Thyroid gland (tissue), 4 donors: ENCODE results near the gene PASK. TPM values are rescaled to one million over a fixed set of nuclear protein-coding genes. Genes with fewer than 3 reads are reported as not detected.
A peak's percentile ranks its signal among the peaks of the same experiment; 100 is the strongest.

Experiments
- DNase-seq, 2 donors: peaks; one replicate each; pipeline ENCODE4 v3.0.0-alpha.2; 2019
- H3K27ac ChIP-seq, 3 donors: fragments of 200-600 bp; sonication (generic); 1 replicate in 2 of 3; 2 replicates in 1 of 3; pipeline ENCODE4 v1.5.1; 2016 to 2019; ENCODE audit warnings: mild to moderate bottlenecking in 1 of 3, moderate library complexity in 1 of 3
- H3K27me3 ChIP-seq: fragments of 200-600 bp; sonication (generic); one replicate; pipeline ENCODE4 v1.5.1; 2019
- H3K36me3 ChIP-seq, 2 donors: fragments of 200-600 bp; sonication (generic); one replicate each; pipeline ENCODE4 v1.5.1; 2016 to 2019
- H3K4me1 ChIP-seq, 2 donors: fragments of 200-600 bp; sonication (generic); one replicate each; pipeline ENCODE4 v1.5.1; 2017 to 2019
- H3K4me3 ChIP-seq, 3 donors: fragments of 200-600 bp; sonication (generic); replicated peaks in 1 of 3; 1 replicate in 2 of 3; 2 replicates in 1 of 3; pipeline ENCODE4 v1.5.1; 2016; ENCODE audit warnings: mild to moderate bottlenecking in 1 of 3
- H3K9me3 ChIP-seq: fragments of 200-600 bp; sonication (generic); one replicate; pipeline ENCODE4 v1.5.1; 2017
- CTCF ChIP-seq, 6 experiments: fragments of 200-600 bp in 3 of 6; fragments of 450-650 bp in 3 of 6; sonication (generic) in 3 of 6; IDR thresholded peaks; one replicate each; pipeline ENCODE4 v1.5.1; 2016 to 2019; ENCODE audit warnings: antibody characterized with exemption in 6 of 6, mild to moderate bottlenecking in 2 of 6, inconsistent platforms in 1 of 6, moderate library complexity in 1 of 6
- POLR2A ChIP-seq, 2 donors: fragments of 450-650 bp; IDR thresholded peaks; one replicate each; pipeline ENCODE4 v1.6.1; 2017; ENCODE audit warnings: antibody characterized with exemption in 2 of 2, mild to moderate bottlenecking in 2 of 2, moderate library complexity in 1 of 2
- WGBS, 2 donors: methylation state at CpG; one replicate each; pipeline ENCODE4 v1.1.5; 2017; 5-methylcytosine and 5-hydroxymethylcytosine counted together
- intact Hi-C: fragments of 100-400 bp; cut with DNase I; formaldehyde crosslinking; loops from one replicate; pipeline ENCODE4 v1.15.1; 2023
- total RNA-seq, 4 donors: library from RNA; depleted of rRNA; stranded (reverse); fragments of >200 nt; gene quantifications; one replicate each; pipeline ENCODE4 v1.2.3, GENCODE V29; 2016

PASK gene
- total RNA-seq, 4 donors from 2014 or later: 7.0 to 29.4 (median 20.8) TPM

GRCh38 chr2:241080405-241081189 lies 68.7 kb downstream of the PASK start:
- Histone ChIP-seq H3K4me1 (peaks cover 4 to 12% of the 10 kb centered on the region in 2 donors), H3K27me3 (no peaks in the 10 kb centered on the region), H3K9me3 (no peaks in the 10 kb centered on the region), H3K4me3 (no peak overlapping the region), H3K27ac (peak overlapping the region in 2 of 3 donors; percentile 10 to 54), H3K36me3 (peaks cover 2 to 12% of the 10 kb centered on the region in 2 donors)
- intact Hi-C loops: no loop called here
- TF ChIP-seq CTCF (IDR thresholded peaks at IDR 0.05): no peak
- no peak for TF ChIP-seq POLR2A (IDR thresholded peaks at IDR 0.05)
- WGBS, 2 donors: 82 to 85% methylated on average over 9 to 13 of the region's 18 CpGs
- DNase-seq: no peak

DNA sequence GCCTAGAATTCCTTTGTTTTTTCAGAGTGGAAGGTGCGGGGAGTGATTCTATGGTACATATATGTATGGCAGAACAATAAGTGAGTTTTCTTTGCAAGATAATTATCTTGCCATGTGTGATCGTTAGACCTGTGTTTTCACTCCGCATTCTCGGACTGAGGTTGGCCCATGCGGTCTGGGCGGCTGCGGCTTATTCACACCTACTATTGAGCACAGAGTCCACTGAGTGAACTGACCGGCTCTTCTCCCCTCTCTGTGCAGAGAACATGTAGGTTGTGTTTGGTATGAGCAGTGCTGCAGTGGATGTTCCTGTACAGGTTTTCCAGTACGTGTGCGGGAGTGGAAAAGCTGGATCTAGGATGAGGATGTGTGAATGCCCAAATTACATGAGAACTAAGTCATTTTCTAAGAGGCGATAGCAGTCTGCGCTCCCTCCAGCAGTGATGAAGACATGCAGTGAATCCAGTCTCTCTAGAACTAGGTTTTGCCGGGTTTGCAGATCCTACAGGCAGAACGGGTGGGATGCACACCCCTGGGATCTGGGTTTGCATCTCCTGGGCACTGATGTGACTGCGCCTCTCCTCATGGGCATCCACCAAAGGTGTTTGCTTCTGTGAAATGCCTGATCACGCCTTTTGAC lies 74.3 kb downstream of the PASK start:
- intact Hi-C loops: no loop called here
- Histone ChIP-seq H3K36me3 (peaks cover 44 to 46% of the 10 kb centered on the region in 2 donors), H3K4me1 (peaks cover 4 to 6% of the 10 kb centered on the region in 2 donors), H3K4me3 (no peak overlapping the region), H3K27me3 (no peaks in the 10 kb centered on the region), H3K9me3 (no peaks in the 10 kb centered on the region), H3K27ac (no peak overlapping the region)
- WGBS, 2 donors: 93 to 97% methylated on average over 16 of the region's 16 CpGs
- TF ChIP-seq CTCF (IDR thresholded peaks at IDR 0.05) (no peak), POLR2A (IDR thresholded peaks at IDR 0.05) (no peak)
- no peak for DNase-seq

DNA sequence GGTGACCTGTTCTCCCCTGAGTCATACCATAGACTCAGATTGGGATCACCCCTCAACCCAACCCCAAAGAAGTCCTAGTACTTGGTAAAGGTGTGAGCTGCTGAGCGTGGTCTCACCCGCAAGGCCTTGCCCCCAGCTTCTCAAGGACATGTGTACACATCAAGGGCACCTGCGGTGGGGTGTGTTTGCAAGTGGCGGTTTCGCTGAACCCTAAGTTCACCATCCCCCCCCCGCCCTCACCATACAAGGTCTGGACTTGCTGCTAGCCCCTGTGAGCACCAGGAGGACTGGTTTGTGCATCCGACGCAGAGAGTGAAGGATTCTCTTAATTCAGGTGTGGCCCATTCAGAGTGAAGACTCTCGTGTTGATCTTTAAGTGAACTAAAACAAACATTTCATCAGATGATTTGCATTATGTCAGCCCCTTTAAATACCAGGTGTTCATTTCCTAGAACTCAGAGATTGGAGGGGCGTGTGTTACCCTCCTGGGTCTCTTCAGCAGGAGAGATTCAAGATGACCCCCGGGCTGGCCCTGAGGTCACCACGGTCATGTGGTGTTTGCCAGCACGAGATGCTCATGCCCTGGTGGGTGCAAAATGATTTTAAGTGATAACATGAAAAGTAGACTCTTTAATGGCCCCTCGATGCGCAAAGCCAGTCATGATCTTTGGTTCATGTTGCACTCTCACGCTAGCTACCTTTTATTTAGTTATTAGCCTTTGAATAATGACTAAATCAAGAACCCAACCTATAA lies 75.0 kb downstream of the PASK start:
- Histone ChIP-seq H3K9me3 (no peaks in the 10 kb centered on the region), H3K4me1 (peaks cover 0 to 6% of the 10 kb centered on the region in 2 donors), H3K27me3 (no peaks in the 10 kb centered on the region), H3K27ac (no peak overlapping the region), H3K36me3 (peaks cover 52 to 54% of the 10 kb centered on the region in 2 donors), H3K4me3 (no peak overlapping the region)
- WGBS, 2 donors: 91 to 93% methylated on average over 13 to 16 of the region's 16 CpGs
- DNase-seq: no peak
- intact Hi-C loops: no loop called here
- TF ChIP-seq CTCF (IDR thresholded peaks at IDR 0.05) (no peak), POLR2A (IDR thresholded peaks at IDR 0.05) (no peak)

DNA sequence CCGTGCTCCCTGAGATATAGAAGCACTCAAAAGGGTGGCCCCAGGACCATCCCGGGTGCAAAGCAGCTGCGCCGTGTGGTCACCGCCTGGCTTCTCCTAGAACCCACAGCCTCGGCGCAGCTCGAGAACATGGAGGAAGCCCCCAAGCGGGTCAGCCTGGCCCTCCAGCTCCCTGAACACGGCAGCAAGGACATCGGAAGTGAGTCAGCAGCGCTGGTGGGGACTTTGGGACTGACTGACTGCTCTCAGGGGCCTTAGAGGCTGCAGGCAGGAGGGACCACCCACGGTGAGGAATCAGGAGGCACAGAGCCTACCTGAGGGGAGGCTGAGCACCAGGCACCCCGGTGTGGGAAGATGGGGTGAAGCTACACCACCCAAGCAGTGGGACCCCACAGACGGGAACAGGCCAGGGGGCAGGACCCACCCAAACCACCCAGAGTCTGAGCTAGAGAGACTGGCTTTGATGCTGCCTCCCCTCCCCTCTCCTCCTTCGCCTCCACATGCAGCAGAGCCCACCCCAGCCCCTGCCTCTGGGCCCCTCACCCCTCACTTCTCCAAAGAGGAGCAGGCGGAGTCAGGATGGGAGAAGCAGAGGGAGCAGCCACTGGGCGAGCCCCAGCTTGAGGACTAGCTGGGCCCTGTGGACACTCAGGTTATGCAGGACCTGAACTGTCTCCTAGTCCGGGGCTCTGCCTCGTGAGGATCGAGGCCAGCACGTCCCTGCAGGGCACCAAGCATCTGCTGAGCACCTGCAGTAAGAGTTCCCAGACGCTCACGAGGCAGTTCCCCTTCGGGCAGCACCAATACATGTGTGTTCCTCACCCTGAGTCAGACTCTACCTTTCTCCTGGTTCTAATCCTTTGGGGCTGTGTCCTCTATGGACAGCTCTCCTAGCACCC lies 75.9 kb downstream of the PASK start:
- no peaks in the 10 kb centered on the region for H3K27me3 ChIP-seq
- intact Hi-C loops: no loop called here
- peaks cover 60 to 62% of the 10 kb centered on the region in 2 donors for H3K36me3 ChIP-seq
- H3K27ac ChIP-seq: no peak overlapping the region
- 90 to 91% methylated on average over 13 to 25 of the region's 25 CpGs for WGBS, 2 donors
- H3K9me3 ChIP-seq: no peaks in the 10 kb centered on the region
- TF ChIP-seq CTCF (IDR thresholded peaks at IDR 0.05): no peak
- no peak for TF ChIP-seq POLR2A (IDR thresholded peaks at IDR 0.05)
- H3K4me3 ChIP-seq: no peak overlapping the region
- no peaks in the 10 kb centered on the region for H3K4me1 ChIP-seq
- DNase-seq: no peak
